H1 (cell line): ENCODE data around the gene CABP1. TPM values are rescaled to one million over a fixed set of nuclear protein-coding genes. Genes with fewer than 3 reads are reported as not detected.

Experiments
- CBX5 ChIP-seq: fragments of 300-800, 300-1000 bp; sonication (generic); IDR thresholded peaks from 2 replicates; pipeline ENCODE4 v1.7.1; 2016; ENCODE audit warnings: antibody characterized with exemption, low read length, low read depth
- CBX8 ChIP-seq: fragments of 300-800, 300-1000 bp; sonication (generic); IDR thresholded peaks from 2 replicates; pipeline ENCODE4 v1.7.1; 2016; ENCODE audit warnings: low read depth, low read length, borderline replicate concordance
- CREB1 ChIP-seq: IDR thresholded peaks from 2 replicates; pipeline ENCODE4 v1.6.1; 2012; ENCODE audit warnings: inconsistent platforms
- MAX ChIP-seq: IDR thresholded peaks from 2 replicates; pipeline ENCODE4 v1.6.1; 2012; ENCODE audit warnings: inconsistent platforms
- NRF1 ChIP-seq: IDR thresholded peaks from 2 replicates; pipeline ENCODE4 v1.6.1; 2011; ENCODE audit warnings: mild to moderate bottlenecking, low read depth, low read length, improper control_type of control experiment
- PHF8 ChIP-seq: fragments of 200-600 bp; sonication (generic); conservative IDR thresholded peaks from 2 replicates; pipeline ENCODE4 v1.7.1; 2012; ENCODE audit warnings: low read depth, mild to moderate bottlenecking, inconsistent platforms, low read length, moderate library complexity
- SP1 ChIP-seq: IDR thresholded peaks from 2 replicates; pipeline ENCODE4 v1.6.1; 2011; ENCODE audit warnings: low read depth, low read length
- polyA plus RNA-seq, 7 experiments: library from polyadenylated mRNA; depleted of rRNA in 3 of 7; stranded (reverse) in 5 of 7; unstranded in 2 of 7; fragments of >200 nt in 5 of 7; fragments of 200-250 nt in 2 of 7; gene quantifications; 1 replicate in 5 of 7; 2 replicates in 1 of 7; 4 replicates in 1 of 7; pipeline versions ENCODE4 v1.2.1 to v1.2.3, GENCODE V29; 2011 to 2013; ENCODE audit warnings: missing spikeins in 2 of 7, mixed read lengths in 2 of 7
- total RNA-seq: library from RNA; stranded (reverse); fragmentation: NEBNext Ultra II Directional; extraction: Animal tissue kit (Norgen Biotek cat#: 25700); gene quantifications from 2 replicates; pipeline ENCODE4 v1.2.1, GENCODE V29; 2021

Gene CABP1
- total and polyA plus RNA-seq, 2 of the 8 experiments (the other 6 are each of a cell fraction or from before 2014, with no cell fraction given), result 3.9 to 7.4 TPM

- no peak for TF ChIP-seq CBX5
- no peak for TF ChIP-seq MAX
- no peak for TF ChIP-seq CREB1
- TF ChIP-seq PHF8, result no peak
- no peak for TF ChIP-seq SP1
- no peak for TF ChIP-seq NRF1
- no peak for TF ChIP-seq CBX8
Observed at GRCh38 chr12:120631097-120631496, 9.3 kb upstream of the CABP1 start (continued).
